Neural cell (in vitro differentiated cells): ENCODE measurements around the gene COL24A1. TPM values are rescaled to one million over a fixed set of nuclear protein-coding genes. Genes with fewer than 3 reads are reported as not detected.

Experiments used
- H2AFZ ChIP-seq: fragments of 200-600, 300-800 bp; sonication (generic), shearing (Covaris generic); 2 replicates; pipeline ENCODE4 v1.6.0; 2014; ENCODE audit warnings: low read depth, mild to moderate bottlenecking, antibody characterized with exemption, low read length, moderate library complexity
- H3F3A ChIP-seq: fragments of 200-600 bp; shearing (Covaris generic); 2 replicates; pipeline ENCODE4 v1.6.1; 2016; ENCODE audit warnings: mild to moderate bottlenecking, moderate library complexity, mixed read lengths, antibody characterized with exemption, low read length; ENCODE audit not compliant: insufficient read depth, poor library complexity, severe bottlenecking
- H3K27ac ChIP-seq: fragments of 200-600, 300-800 bp; sonication (generic), shearing (Covaris generic); 2 replicates; pipeline ENCODE4 v1.5.1; 2014; ENCODE audit warnings: mild to moderate bottlenecking, low read length, moderate library complexity
- H3K27me3 ChIP-seq: fragments of 300-800, 200-600 bp; sonication (generic), shearing (Covaris generic); 2 replicates; pipeline ENCODE4 v1.6.0; 2014; ENCODE audit warnings: mild to moderate bottlenecking, low read depth, low read length, moderate library complexity; ENCODE audit not compliant: insufficient read depth
- H3K36me3 ChIP-seq: fragments of 300-800, 200-600 bp; sonication (generic), shearing (Covaris generic); 2 replicates; pipeline ENCODE4 v1.5.1; 2014; ENCODE audit warnings: mild to moderate bottlenecking, antibody characterized with exemption, low read length, moderate library complexity; ENCODE audit not compliant: insufficient read depth
- H3K4me2 ChIP-seq: fragments of 300-800, 200-600 bp; sonication (generic), shearing (Covaris generic); 2 replicates; pipeline ENCODE4 v1.6.0; 2014; ENCODE audit warnings: mild to moderate bottlenecking, low read length
- H3K4me3 ChIP-seq: fragments of 300-800, 200-600 bp; sonication (generic), shearing (Covaris generic); 2 replicates; pipeline ENCODE4 v1.5.1; 2014; ENCODE audit warnings: mild to moderate bottlenecking, low read length, moderate library complexity
- H3K79me2 ChIP-seq: fragments of 200-600 bp; shearing (Covaris generic); replicated peaks from 2 replicates; pipeline ENCODE4 v1.6.0; 2014; ENCODE audit warnings: mild to moderate bottlenecking, low read length, moderate library complexity; ENCODE audit not compliant: insufficient read depth
- H3K9ac ChIP-seq: fragments of 300-800, 200-600 bp; sonication (generic), shearing (Covaris generic); 2 replicates; pipeline ENCODE4 v1.6.1; 2016; ENCODE audit warnings: mild to moderate bottlenecking, low read length, mixed read lengths
- H3K9me2 ChIP-seq: fragments of 200-600 bp; shearing (Covaris generic); 2 replicates; pipeline ENCODE4 v1.6.1; 2016; ENCODE audit warnings: mild to moderate bottlenecking, low read length, mixed read lengths; ENCODE audit not compliant: insufficient read depth
- H3K9me3 ChIP-seq: fragments of 200-600, 300-800 bp; sonication (generic), shearing (Covaris generic); 2 replicates; pipeline ENCODE4 v1.6.1; 2016; ENCODE audit warnings: mild to moderate bottlenecking, mixed run types, low read length, moderate library complexity, mixed read lengths
- H4K20me1 ChIP-seq: fragments of 200-600 bp; shearing (Covaris generic); 2 replicates; pipeline ENCODE4 v1.6.1; 2016; ENCODE audit warnings: mild to moderate bottlenecking, mixed run types; ENCODE audit not compliant: insufficient read depth
- CTCF ChIP-seq: fragments of 450-650 bp; IDR thresholded peaks from 2 replicates; pipeline ENCODE4 v1.5.1; 2014; ENCODE audit warnings: antibody characterized with exemption, mild to moderate bottlenecking, moderate library complexity; ENCODE audit not compliant: poor library complexity, severe bottlenecking
- EP300 ChIP-seq: fragments of 450-650 bp; conservative IDR thresholded peaks from 2 replicates; pipeline ENCODE4 v1.6.1; 2014; ENCODE audit warnings: antibody characterized with exemption, mild to moderate bottlenecking, moderate library complexity; ENCODE audit not compliant: poor library complexity, severe bottlenecking
- EZH2 ChIP-seq: fragments of 200-600, 300-800 bp; shearing (Covaris generic), sonication (generic); IDR thresholded peaks from 2 replicates; pipeline ENCODE4 v1.6.1; 2014; ENCODE audit warnings: antibody characterized with exemption, low read length, borderline replicate concordance, mild to moderate bottlenecking; ENCODE audit not compliant: insufficient read depth, poor library complexity, severe bottlenecking
- MXI1 ChIP-seq: fragments of 450-650 bp; conservative IDR thresholded peaks from 2 replicates; pipeline ENCODE4 v1.6.1; 2014; ENCODE audit warnings: antibody characterized with exemption, mild to moderate bottlenecking; ENCODE audit not compliant: poor library complexity, severe bottlenecking
- POLR2AphosphoS5 ChIP-seq: IDR thresholded peaks from 2 replicates; pipeline ENCODE4 v1.6.1; 2012
- RAD21 ChIP-seq: fragments of 450-650 bp; conservative IDR thresholded peaks from 2 replicates; pipeline ENCODE4 v1.6.1; 2014; ENCODE audit warnings: antibody characterized with exemption, mild to moderate bottlenecking, moderate library complexity
- REST ChIP-seq: IDR thresholded peaks from 2 replicates; pipeline ENCODE4 v1.6.1; 2012; ENCODE audit warnings: borderline replicate concordance
- SMC3 ChIP-seq: fragments of 450-650 bp; conservative IDR thresholded peaks from 2 replicates; pipeline ENCODE4 v1.6.1; 2014; ENCODE audit warnings: antibody characterized with exemption, mild to moderate bottlenecking, moderate library complexity; ENCODE audit not compliant: poor library complexity
- TAF1 ChIP-seq: IDR thresholded peaks from 2 replicates; pipeline ENCODE4 v1.6.1; 2012; ENCODE audit warnings: low read depth
- polyA plus RNA-seq: library from polyadenylated mRNA; depleted of rRNA; stranded (reverse); fragments of >200 nt; gene quantifications from 2 replicates; pipeline ENCODE4 v1.2.3, GENCODE V29; 2014

COL24A1 gene
- polyA plus RNA-seq, 1 donor from 2014 or later = 0.19 TPM

GRCh38 chr1:85933961-85934360 lies 222.6 kb downstream of the COL24A1 start:
- H3K27me3 ChIP-seq = no peaks in the 10 kb centered on the region
- H3K9me3 ChIP-seq = no peaks in the 10 kb centered on the region
- no peak overlapping the region for H2AFZ ChIP-seq
- TF ChIP-seq EZH2 (no peak), POLR2AphosphoS5 (no peak), CTCF (no peak), RAD21 (no peak), TAF1 (no peak), SMC3 (no peak)
- no peak overlapping the region for H3K4me3 ChIP-seq
- no peak overlapping the region for H3K27ac ChIP-seq
- H3K4me2 ChIP-seq = no peak overlapping the region
- no peak overlapping the region for H3K9ac ChIP-seq
- H3F3A ChIP-seq = no peaks in the 10 kb centered on the region
- no peaks in the 10 kb centered on the region for H3K79me2 ChIP-seq
- H4K20me1 ChIP-seq = no peaks in the 10 kb centered on the region
- no peaks in the 10 kb centered on the region for H3K9me2 ChIP-seq
- H3K36me3 ChIP-seq = no peaks in the 10 kb centered on the region

GRCh38 chr1:85911742-85912141 lies 244.8 kb downstream of the COL24A1 start:
- Histone ChIP-seq H3K9me3 (no peaks in the 10 kb centered on the region), H3K9me2 (no peaks in the 10 kb centered on the region), H3K9ac (no peak overlapping the region), H3K36me3 (no peaks in the 10 kb centered on the region), H3K27me3 (no peaks in the 10 kb centered on the region), H3K4me3 (no peak overlapping the region), H2AFZ (no peak overlapping the region), H3K27ac (no peak overlapping the region), H4K20me1 (no peaks in the 10 kb centered on the region), H3K4me2 (no peak overlapping the region), H3K79me2 (no peaks in the 10 kb centered on the region), H3F3A (no peaks in the 10 kb centered on the region)
- no peak for TF ChIP-seq RAD21

GRCh38 chr1:85900921-85901320 lies 255.7 kb downstream of the COL24A1 start:
- TF ChIP-seq MXI1 (no peak), CTCF (no peak), SMC3 (no peak), TAF1 (no peak), RAD21 (no peak), REST (no peak), POLR2AphosphoS5 (no peak), EP300 (no peak), EZH2 (no peak)
- Histone ChIP-seq H3K27me3 (no peaks in the 10 kb centered on the region), H3K4me3 (no peak overlapping the region), H3K36me3 (no peaks in the 10 kb centered on the region), H3K79me2 (no peaks in the 10 kb centered on the region), H3K9ac (no peak overlapping the region), H3K9me3 (no peaks in the 10 kb centered on the region), H2AFZ (no peak overlapping the region), H4K20me1 (no peaks in the 10 kb centered on the region), H3K4me2 (no peak overlapping the region), H3F3A (no peaks in the 10 kb centered on the region), H3K9me2 (no peaks in the 10 kb centered on the region), H3K27ac (no peak overlapping the region)
